Lower leg skin (tissue), 3 donors: ENCODE data around the gene MYO1A.

Experiments
- CTCF ChIP-seq, 3 donors: fragments of 450-650 bp; IDR thresholded peaks; one replicate each; pipeline ENCODE4 v1.5.1; 2016; ENCODE audit warnings: antibody characterized with exemption in 3 of 3, mild to moderate bottlenecking in 3 of 3, moderate library complexity in 2 of 3
- POLR2A ChIP-seq, 2 donors: fragments of 450-650 bp; IDR thresholded peaks; one replicate each; pipeline ENCODE4 v1.6.1; 2016 to 2017; ENCODE audit warnings: antibody characterized with exemption in 2 of 2, mild to moderate bottlenecking in 1 of 2, moderate library complexity in 1 of 2

DNA sequence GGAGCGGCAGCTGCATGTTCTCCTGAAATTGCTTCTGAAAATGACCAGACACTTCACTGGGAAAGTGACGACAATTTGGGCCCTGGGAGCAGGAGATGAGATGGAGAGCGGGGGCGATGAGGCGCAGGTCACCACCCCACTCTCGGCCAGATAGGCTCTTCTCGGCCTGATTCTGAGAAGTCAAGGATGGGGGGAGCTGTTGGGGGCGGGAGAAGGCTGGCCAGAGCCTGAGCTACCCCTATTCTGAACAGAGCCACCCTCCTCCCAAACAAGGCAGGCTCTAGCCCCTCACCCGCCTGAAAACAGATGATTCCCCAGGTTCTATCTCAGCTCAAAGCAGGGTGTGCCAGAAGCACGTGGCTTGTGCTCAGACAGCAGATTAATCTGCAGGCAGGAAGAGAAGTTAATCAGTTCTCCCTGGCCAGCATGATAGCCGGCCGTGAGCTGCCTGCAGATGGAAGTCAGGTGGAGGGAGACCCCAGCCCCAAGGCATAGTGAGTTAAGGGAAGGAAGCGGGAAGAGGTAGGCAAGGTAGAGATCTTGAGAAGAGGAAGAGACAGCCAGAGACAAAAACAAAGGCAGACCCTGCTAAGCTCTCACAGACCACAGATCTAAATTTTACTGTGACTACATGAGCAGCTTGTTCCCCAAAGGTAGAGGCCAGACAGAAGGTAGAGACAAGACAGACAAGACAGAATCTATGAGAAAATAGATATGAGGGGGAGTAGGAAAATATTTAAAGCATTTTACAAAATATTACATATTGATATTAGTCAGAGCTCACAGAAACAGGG is 22.7 kb downstream of the MYO1A start:
- TF ChIP-seq CTCF (IDR thresholded peaks at IDR 0.05): no peak
- no peak for TF ChIP-seq POLR2A (IDR thresholded peaks at IDR 0.05)
